H9 (cell line): ENCODE data around the gene NEDD4L. TPM values are rescaled to one million over a fixed set of nuclear protein-coding genes. Genes with fewer than 3 reads are reported as not detected.

ENCODE experiments used
- DNase-seq: peaks from one replicate; pipeline ENCODE4 v3.0.0-alpha.2; 2017
- H2AFZ ChIP-seq: one replicate; pipeline ENCODE4 v1.6.1; 2013; ENCODE audit warnings: mild to moderate bottlenecking, low read length, control low read depth, moderate library complexity
- H2AK5ac ChIP-seq: 2 replicates; pipeline ENCODE4 v1.6.1; 2013; ENCODE audit warnings: low read length, control low read depth, mixed read lengths; ENCODE audit not compliant: insufficient read length
- H2BK120ac ChIP-seq: one replicate; pipeline ENCODE4 v1.6.1; 2013; ENCODE audit warnings: low read depth, mild to moderate bottlenecking, low read length, control low read depth, inconsistent platforms; ENCODE audit not compliant: poor library complexity, severe bottlenecking
- H2BK12ac ChIP-seq: 2 replicates; pipeline ENCODE4 v1.6.1; 2013; ENCODE audit warnings: low read length, control low read depth, mixed read lengths, low read depth; ENCODE audit not compliant: insufficient read length
- H2BK15ac ChIP-seq: 2 replicates; pipeline ENCODE4 v1.6.1; 2013; ENCODE audit warnings: low read depth, low read length, control low read depth
- H2BK20ac ChIP-seq: one replicate; pipeline ENCODE4 v1.6.1; 2013; ENCODE audit warnings: low read depth, mild to moderate bottlenecking, low read length, control low read depth, inconsistent platforms; ENCODE audit not compliant: poor library complexity, severe bottlenecking
- H2BK5ac ChIP-seq: 2 replicates; pipeline ENCODE4 v1.6.1; 2013; ENCODE audit warnings: low read length, control low read depth, mixed read lengths; ENCODE audit not compliant: insufficient read length
- H3K14ac ChIP-seq: 2 replicates; pipeline ENCODE4 v1.6.1; 2013; ENCODE audit warnings: low read length, control low read depth; ENCODE audit not compliant: insufficient read depth
- H3K18ac ChIP-seq: 2 replicates; pipeline ENCODE4 v1.6.1; 2013; ENCODE audit warnings: low read depth, mild to moderate bottlenecking, mixed read lengths, low read length, control low read depth; ENCODE audit not compliant: insufficient read length
- H3K23ac ChIP-seq: 2 replicates; pipeline ENCODE4 v1.6.1; 2013; ENCODE audit warnings: low read length, control low read depth, mixed read lengths, low read depth; ENCODE audit not compliant: insufficient read length
- H3K23me2 ChIP-seq: 2 replicates; pipeline ENCODE4 v1.6.1; 2013; ENCODE audit warnings: low read depth, mild to moderate bottlenecking, mixed read lengths, low read length, control low read depth; ENCODE audit not compliant: insufficient read length, poor library complexity, severe bottlenecking
- H3K27ac ChIP-seq: 2 replicates; pipeline ENCODE4 v1.5.1; 2013; ENCODE audit warnings: low read length, control low read depth, mixed read lengths, low read depth; ENCODE audit not compliant: insufficient read length
- H3K27me3 ChIP-seq: 2 replicates; pipeline ENCODE4 v1.6.1; 2013; ENCODE audit warnings: low read length, control low read depth, inconsistent platforms; ENCODE audit not compliant: insufficient read depth
- H3K4ac ChIP-seq: 2 replicates; pipeline ENCODE4 v1.6.1; 2013; ENCODE audit warnings: low read depth, mild to moderate bottlenecking, control low read depth, inconsistent platforms, low read length, moderate library complexity
- H3K4me1 ChIP-seq: 2 replicates; pipeline ENCODE4 v1.6.1; 2013; ENCODE audit warnings: low read length, control low read depth, inconsistent platforms; ENCODE audit not compliant: insufficient read depth
- H3K4me2 ChIP-seq: 2 replicates; pipeline ENCODE4 v1.6.1; 2013; ENCODE audit warnings: low read length, control low read depth, mixed read lengths; ENCODE audit not compliant: insufficient read length, insufficient read depth
- H3K56ac ChIP-seq: 2 replicates; pipeline ENCODE4 v1.6.1; 2013; ENCODE audit warnings: low read depth, mild to moderate bottlenecking, mixed read lengths, low read length, control low read depth; ENCODE audit not compliant: insufficient read length
- H3K79me1 ChIP-seq: 2 replicates; pipeline ENCODE4 v1.6.1; 2013; ENCODE audit warnings: low read depth, mild to moderate bottlenecking, moderate library complexity, low read length, control low read depth, inconsistent platforms; ENCODE audit not compliant: insufficient read depth, poor library complexity, severe bottlenecking
- H3K79me2 ChIP-seq: 2 replicates; pipeline ENCODE4 v1.6.1; 2013; ENCODE audit warnings: low read length, control low read depth, inconsistent platforms; ENCODE audit not compliant: insufficient read depth
- H3K9ac ChIP-seq: 2 replicates; pipeline ENCODE4 v1.6.1; 2013; ENCODE audit warnings: low read length, control low read depth, mixed read lengths; ENCODE audit not compliant: insufficient read length; ENCODE audit errors: extremely low read depth
- H3K9me3 ChIP-seq: one replicate; pipeline ENCODE4 v1.6.1; 2013; ENCODE audit warnings: low read depth, low read length, inconsistent platforms; ENCODE audit not compliant: control insufficient read depth
- H3T11ph ChIP-seq: one replicate; pipeline ENCODE4 v1.6.1; 2013; ENCODE audit warnings: mild to moderate bottlenecking, low read length, control low read depth, inconsistent platforms
- H4K20me1 ChIP-seq: one replicate; pipeline ENCODE4 v1.6.1; 2013; ENCODE audit not compliant: control insufficient read depth, insufficient read length, insufficient read depth
- H4K5ac ChIP-seq: 2 replicates; pipeline ENCODE4 v1.6.1; 2013; ENCODE audit warnings: low read depth, mild to moderate bottlenecking, mixed read lengths, low read length, control low read depth; ENCODE audit not compliant: insufficient read length
- H4K8ac ChIP-seq: replicated peaks from 2 replicates; pipeline ENCODE4 v1.6.1; 2013; ENCODE audit warnings: low read length, control low read depth, mixed read lengths, low read depth; ENCODE audit not compliant: insufficient read length
- H4K91ac ChIP-seq: 2 replicates; pipeline ENCODE4 v1.6.1; 2013; ENCODE audit warnings: low read depth, mild to moderate bottlenecking, moderate library complexity, mixed read lengths, low read length, control low read depth; ENCODE audit not compliant: insufficient read length
- H3K27ac Mint-ChIP-seq, 3 experiments: 2 replicates in 2 of 3; 3 replicates in 1 of 3; pipeline ENCODE4 v1.8.0; 2020 to 2021; ENCODE audit warnings: mixed read lengths in 3 of 3, mild to moderate bottlenecking in 1 of 3, moderate library complexity in 1 of 3
- H3K27me3 Mint-ChIP-seq: 2 replicates; pipeline ENCODE4 v1.8.0; 2021; ENCODE audit warnings: low read depth, mild to moderate bottlenecking, moderate library complexity, mixed read lengths
- H3K36me3 Mint-ChIP-seq, 3 experiments: 2 replicates in 2 of 3; 3 replicates in 1 of 3; pipeline ENCODE4 v1.8.0; 2020 to 2021; ENCODE audit warnings: low read depth in 3 of 3, mixed read lengths in 3 of 3; ENCODE audit not compliant: insufficient read depth in 1 of 3
- H3K4me1 Mint-ChIP-seq, 2 experiments: 2 replicates each; pipeline ENCODE4 v1.8.0; 2020; ENCODE audit warnings: mixed read lengths in 2 of 2
- H3K4me3 Mint-ChIP-seq, 2 experiments: 2 replicates in 1 of 2; 3 replicates in 1 of 2; pipeline ENCODE4 v1.8.0; 2020 to 2021; ENCODE audit warnings: mild to moderate bottlenecking in 2 of 2, mixed read lengths in 2 of 2, moderate library complexity in 1 of 2
- H3K9me3 Mint-ChIP-seq, 2 experiments: 2 replicates in 1 of 2; 3 replicates in 1 of 2; pipeline ENCODE4 v1.8.0; 2020; ENCODE audit warnings: mild to moderate bottlenecking in 2 of 2, mixed read lengths in 2 of 2, moderate library complexity in 1 of 2
- WGBS: extraction: QIAGEN DNeasy Blood & Tissue Kit; methylation state at CpG from one replicate; pipeline ENCODE4 v1.1.7; 2013; ENCODE audit warnings: missing lambda C conversion rate, low lambda C conversion rate, mixed read lengths; ENCODE audit not compliant: insufficient read length; ENCODE audit errors: extremely low coverage; 5-methylcytosine and 5-hydroxymethylcytosine counted together
- total RNA-seq: library from RNA; stranded (reverse); gene quantifications from 2 replicates; pipeline ENCODE4 v1.2.1, GENCODE V29; 2021
- TF ChIP-seq, protein P1 (sequence below): fragments of 200-600 bp; sonication (generic); conservative IDR thresholded peaks from 3 replicates; pipeline ENCODE4 v1.8.0; 2021; ENCODE audit warnings: antibody characterized with exemption, mild to moderate bottlenecking

Gene NEDD4L
- total RNA-seq, 1 experiment from 2014 or later, result 76.3 TPM

DNA sequence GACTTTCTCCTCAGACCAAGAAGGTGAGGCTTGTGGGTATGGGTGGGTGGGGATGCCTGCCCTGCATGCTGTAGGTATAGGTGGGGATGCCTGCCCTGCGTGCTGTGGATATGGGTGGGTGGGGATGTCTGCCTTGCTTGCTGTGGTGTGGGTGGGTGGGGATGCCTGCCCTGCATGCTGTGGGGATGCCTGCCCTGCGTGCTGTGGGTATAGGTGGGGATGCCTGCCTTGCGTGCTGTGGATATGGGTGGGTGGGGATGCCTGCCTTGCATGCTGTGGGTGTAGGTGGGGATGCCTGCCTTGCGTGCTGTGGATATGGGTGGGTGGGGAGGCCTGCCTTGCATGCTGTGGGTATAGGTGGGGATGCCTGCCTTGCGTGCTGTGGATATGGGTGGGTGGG is 278.4 kb downstream of the NEDD4L start:
- Histone ChIP-seq H4K91ac (no peak overlapping the region), H3K9me3 (no peaks in the 10 kb centered on the region), H2BK120ac (no peak overlapping the region), H3K4ac (no peak overlapping the region), H3T11ph (no peak overlapping the region), H3K56ac (no peak overlapping the region), H3K79me2 (no peaks in the 10 kb centered on the region), H4K8ac (no peak overlapping the region), H2AFZ (no peak overlapping the region), H3K23me2 (no peaks in the 10 kb centered on the region), H3K18ac (no peak overlapping the region), H2BK5ac (no peak overlapping the region), H3K27ac (no peak overlapping the region), H3K79me1 (peaks cover 6% of the 10 kb centered on the region), H3K4me2 (no peak overlapping the region), H2BK15ac (no peak overlapping the region), H4K5ac (no peak overlapping the region), H2BK20ac (no peak overlapping the region), H2BK12ac (no peak overlapping the region), H3K27me3 (no peaks in the 10 kb centered on the region), H3K23ac (no peak overlapping the region), H2AK5ac (no peak overlapping the region), H4K20me1 (no peaks in the 10 kb centered on the region), H3K4me1 (no peaks in the 10 kb centered on the region), H3K9ac (no peak overlapping the region), H3K14ac (no peak overlapping the region)
- WGBS, result no CpG with 5 or more reads among the region's 5 CpGs
- Mint-ChIP-seq H3K9me3 (no peaks in the 10 kb centered on the region), H3K4me1 (peaks cover 3 to 4% of the 10 kb centered on the region in 2 experiments; a peak in 2 of 4 replicates), H3K27ac (no peak overlapping the region), H3K27me3 (no peaks in the 10 kb centered on the region), H3K4me3 (no peak overlapping the region), H3K36me3 (peaks cover 0 to 28% (median 8%) of the 10 kb centered on the region in 3 experiments; a peak in 5 of 7 replicates)
- TF ChIP-seq, protein P1, sequence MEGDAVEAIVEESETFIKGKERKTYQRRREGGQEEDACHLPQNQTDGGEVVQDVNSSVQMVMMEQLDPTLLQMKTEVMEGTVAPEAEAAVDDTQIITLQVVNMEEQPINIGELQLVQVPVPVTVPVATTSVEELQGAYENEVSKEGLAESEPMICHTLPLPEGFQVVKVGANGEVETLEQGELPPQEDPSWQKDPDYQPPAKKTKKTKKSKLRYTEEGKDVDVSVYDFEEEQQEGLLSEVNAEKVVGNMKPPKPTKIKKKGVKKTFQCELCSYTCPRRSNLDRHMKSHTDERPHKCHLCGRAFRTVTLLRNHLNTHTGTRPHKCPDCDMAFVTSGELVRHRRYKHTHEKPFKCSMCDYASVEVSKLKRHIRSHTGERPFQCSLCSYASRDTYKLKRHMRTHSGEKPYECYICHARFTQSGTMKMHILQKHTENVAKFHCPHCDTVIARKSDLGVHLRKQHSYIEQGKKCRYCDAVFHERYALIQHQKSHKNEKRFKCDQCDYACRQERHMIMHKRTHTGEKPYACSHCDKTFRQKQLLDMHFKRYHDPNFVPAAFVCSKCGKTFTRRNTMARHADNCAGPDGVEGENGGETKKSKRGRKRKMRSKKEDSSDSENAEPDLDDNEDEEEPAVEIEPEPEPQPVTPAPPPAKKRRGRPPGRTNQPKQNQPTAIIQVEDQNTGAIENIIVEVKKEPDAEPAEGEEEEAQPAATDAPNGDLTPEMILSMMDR, result no peak
- no peak for DNase-seq
